SH-SY5Y (cell line): ENCODE results near the gene KRT3.

Experiments
- GATA2 ChIP-seq: IDR thresholded peaks from 2 replicates; pipeline ENCODE4 v1.6.1; 2011; ENCODE audit warnings: mild to moderate bottlenecking, low read depth, low read length
- GATA3 ChIP-seq: IDR thresholded peaks from 2 replicates; pipeline ENCODE4 v1.6.1; 2011; ENCODE audit warnings: low read depth, mild to moderate bottlenecking, low read length, moderate library complexity

DNA sequence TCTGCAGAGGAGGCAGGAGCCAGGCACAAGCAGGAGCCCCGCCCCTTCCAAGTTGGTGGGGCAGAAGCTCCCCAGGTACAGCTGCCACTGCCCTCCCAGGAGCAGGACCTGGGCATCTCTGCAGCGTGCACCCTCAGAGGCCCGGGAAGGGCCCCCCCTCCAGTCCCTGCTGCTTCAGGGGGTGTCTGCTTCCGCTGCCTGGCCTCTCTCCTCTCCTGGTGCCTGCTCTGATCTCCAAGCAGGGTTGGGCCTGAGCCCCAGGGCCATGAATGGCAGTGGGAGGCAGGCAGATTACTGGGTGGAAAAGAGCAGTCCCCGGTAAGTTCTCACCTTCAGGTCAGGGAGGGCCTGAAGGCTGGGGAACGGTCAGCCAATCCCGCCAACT is 53.7 kb downstream of the KRT3 start:
- no peak for TF ChIP-seq GATA3
- TF ChIP-seq GATA2, result no peak
